Dermis microvascular lymphatic vessel endothelial cell (primary cell): Measurements from ENCODE around the gene GOLGA6L10. TPM values are rescaled to one million over a fixed set of nuclear protein-coding genes. Genes with fewer than 3 reads are reported as not detected.
"Not testable (repeated sequence)": the region's sequence is repeated elsewhere in the genome, so short reads cannot be mapped to it uniquely, and the experiment has no call there.

Source experiments
- DNase-seq, 2 donors: peaks; one replicate each; pipeline versions ENCODE4 v3.0.0 to v3.0.0-alpha.2; 2010; ENCODE audit warnings: low read depth in 2 of 2
- total RNA-seq: library from RNA; depleted of rRNA; stranded (reverse); fragments of >200 nt; gene quantifications from 2 replicates; pipeline ENCODE4 v1.2.1, GENCODE V29; 2014

The GOLGA6L10 gene
- total RNA-seq, 1 donor from 2014 or later: under 0.01 TPM

GRCh38 chr15:82342632-82343374, 6.5 kb downstream of the GOLGA6L10 start:
- DNase-seq: not testable (repeated sequence)

- DNase-seq: not testable (repeated sequence)
Measured at GRCh38 chr15:82338573-82338972, 10.7 kb downstream of the GOLGA6L10 start.

- DNase-seq: not testable (repeated sequence)
Measured at GRCh38 chr15:82338053-82338452, 11.2 kb downstream of the GOLGA6L10 start.

DNA sequence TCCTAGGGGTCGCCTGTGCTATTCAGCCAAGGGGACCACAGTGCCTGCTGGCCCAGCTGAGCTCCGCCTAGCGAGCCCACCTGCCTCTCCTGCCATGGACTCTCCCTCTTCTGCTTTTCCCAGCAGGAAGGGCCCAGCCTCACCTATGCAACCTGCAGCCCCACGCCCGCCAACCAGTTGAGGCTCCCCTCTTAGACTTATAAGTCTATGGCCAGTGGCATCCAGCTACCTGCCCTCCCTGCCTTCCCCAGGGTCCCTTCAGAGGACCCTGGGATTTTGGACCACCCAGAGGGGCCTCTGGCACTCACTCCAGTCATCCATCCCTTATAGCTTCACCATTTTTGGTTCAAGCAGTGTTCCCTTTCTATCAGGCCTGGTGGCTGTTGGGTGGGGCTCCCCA, 12.2 kb downstream of the GOLGA6L10 start:
- DNase-seq: not testable (repeated sequence)

DNA sequence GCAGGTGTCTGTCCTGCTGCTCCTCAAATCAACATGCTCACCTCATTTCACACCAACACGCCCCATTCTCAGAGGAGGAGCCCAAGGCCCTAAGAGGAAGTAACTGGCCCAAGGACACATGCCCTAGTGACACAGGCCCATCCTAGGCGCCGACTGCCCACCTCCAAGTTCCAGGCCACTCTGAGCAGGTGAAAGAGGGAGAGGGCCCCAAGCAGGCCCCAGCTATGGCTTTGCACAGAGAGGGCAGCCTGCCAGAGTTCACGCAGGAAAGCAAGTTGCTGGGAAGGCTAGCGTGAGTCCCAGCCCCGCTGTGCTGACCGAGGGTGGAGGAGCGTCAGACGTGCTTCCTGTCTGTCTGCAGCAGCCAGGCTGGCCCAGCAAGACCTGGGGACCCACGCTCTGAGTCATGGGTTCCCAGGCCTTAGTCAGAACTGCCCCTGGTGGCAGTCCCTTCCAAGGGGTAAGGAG, 13.1 kb downstream of the GOLGA6L10 start:
- peak in 1 of 2 donors; percentile 74 for DNase-seq

DNA sequence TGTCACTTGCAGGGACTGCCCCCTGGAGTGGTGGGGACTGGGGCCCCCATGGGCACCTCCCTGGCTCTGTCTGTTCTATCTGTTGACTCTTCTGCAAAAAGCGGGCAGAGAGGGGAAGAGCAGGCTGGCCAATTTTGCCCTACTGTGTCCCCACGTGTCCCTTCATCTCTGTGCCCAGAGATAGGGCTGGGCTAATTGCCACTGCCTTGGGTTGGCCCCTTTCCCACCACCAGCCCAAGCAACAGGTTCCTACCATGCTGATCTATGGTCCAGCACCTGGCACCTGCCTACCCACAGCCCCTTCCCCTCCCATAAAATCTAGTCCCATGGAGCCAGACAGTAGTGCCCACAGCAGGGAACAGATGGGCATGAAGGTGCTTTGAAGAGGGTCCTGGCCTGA, 14.3 kb downstream of the GOLGA6L10 start:
- not testable (repeated sequence) for DNase-seq

DNA sequence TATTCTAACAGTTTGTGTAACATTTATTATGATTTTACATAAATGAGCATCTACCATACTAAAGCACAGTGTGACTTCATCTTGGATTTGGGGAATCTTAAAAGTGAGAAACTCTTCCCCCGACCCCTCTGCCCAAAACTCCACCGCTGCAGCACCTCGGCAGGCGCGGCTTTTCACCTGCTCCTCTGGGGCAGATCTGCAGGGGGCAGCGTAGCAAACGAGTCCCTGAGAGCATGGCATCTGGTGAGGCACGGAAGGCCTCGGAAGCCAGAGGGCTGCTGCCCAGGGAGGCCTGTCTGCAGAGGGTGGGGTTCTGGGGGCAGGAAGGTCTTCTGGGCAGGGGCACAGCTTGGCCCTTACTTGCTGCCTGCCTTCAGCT, 14.7 kb downstream of the GOLGA6L10 start:
- DNase-seq: not testable (repeated sequence)

DNA sequence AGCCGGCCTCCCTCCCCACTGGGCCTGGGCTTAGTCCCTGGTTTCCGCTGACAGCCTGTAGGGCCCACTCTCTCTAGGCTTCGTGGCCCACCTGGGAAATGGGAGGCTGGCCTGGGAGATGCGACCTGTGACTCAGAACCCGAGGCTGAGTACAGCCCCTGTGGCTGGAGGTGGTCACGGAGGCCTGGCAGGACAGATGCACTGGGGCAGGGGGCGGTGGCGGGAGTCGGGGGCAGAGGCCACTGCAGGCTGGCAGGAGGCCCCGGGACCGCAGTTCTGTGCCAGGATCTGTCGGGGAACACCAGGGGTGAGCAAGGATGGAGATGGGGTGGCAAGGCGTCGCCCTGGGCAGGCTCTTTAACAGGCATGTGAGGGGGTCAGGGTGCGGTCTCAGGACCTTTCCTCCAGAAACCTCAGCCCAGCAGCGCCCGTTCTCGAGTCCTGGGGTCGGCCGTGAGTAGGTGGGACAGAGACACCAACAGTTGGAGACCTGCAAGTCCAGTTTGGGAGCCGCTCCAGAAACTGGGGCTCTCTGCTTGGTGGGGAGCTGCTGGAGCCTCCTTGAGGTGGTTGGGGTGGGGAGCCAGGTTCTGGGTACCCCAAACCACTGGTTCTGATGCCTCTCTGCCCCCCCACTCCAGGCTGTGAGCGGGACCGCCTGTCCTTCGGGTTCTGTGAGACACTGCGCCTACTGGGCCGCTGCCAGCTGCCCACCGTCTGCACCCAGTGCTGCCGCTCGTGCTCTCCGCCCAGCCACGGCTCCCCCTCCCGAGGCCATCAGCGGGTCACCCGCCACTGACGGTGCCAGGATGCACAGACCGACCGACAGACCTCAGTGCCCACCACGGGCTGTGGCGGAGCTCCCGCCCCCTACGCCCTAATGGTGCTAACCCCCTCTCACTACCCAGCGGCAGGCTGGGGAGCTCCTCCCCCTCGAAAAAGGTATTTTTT, 15.4 kb downstream of the GOLGA6L10 start:
- not testable (repeated sequence) for DNase-seq

DNA sequence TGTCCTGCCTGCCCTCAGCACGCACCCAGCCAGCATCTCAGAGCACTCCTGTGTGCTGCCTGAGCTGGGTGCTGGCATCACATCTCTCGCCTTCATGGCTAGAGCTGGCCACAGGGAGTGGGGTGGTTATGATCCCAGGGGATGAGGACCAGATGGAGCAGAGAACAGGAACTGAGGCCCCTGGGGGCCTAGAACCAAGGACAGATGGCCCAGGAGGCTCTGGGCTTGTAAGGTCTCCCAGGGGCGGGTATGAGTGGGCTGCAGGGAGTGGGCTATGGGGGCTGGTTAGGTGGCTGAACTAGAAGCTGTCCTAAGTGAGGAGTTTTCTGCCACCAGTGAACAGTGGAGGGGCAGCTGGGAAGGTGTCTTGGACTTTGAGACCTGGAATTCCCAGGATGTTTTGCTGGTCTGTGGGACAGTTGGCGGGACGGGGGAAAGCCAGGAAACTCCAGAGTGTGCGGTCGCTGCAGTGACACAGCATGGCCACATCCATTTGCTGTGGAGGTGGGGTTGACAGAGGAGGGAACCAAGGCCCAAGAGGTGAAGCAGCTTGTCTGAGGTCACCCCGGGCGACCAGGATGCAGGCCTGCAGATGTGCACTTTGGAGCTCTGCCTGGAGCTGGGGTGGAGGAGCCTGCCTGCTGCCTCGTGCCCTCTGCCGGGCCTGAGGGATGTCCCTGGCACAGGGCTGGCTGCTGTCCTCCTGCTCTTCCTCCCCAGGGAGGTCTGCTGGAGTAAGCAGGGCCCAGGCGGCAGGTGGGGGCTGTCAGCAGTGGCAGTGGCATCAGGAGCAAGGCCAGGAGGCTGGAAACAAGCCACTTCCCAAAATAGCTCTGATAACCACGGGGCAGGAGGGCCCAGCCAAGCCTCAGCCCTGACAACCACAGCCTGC, 16.3 kb downstream of the GOLGA6L10 start:
- DNase-seq: peak in 1 of 2 donors; percentile 22

DNA sequence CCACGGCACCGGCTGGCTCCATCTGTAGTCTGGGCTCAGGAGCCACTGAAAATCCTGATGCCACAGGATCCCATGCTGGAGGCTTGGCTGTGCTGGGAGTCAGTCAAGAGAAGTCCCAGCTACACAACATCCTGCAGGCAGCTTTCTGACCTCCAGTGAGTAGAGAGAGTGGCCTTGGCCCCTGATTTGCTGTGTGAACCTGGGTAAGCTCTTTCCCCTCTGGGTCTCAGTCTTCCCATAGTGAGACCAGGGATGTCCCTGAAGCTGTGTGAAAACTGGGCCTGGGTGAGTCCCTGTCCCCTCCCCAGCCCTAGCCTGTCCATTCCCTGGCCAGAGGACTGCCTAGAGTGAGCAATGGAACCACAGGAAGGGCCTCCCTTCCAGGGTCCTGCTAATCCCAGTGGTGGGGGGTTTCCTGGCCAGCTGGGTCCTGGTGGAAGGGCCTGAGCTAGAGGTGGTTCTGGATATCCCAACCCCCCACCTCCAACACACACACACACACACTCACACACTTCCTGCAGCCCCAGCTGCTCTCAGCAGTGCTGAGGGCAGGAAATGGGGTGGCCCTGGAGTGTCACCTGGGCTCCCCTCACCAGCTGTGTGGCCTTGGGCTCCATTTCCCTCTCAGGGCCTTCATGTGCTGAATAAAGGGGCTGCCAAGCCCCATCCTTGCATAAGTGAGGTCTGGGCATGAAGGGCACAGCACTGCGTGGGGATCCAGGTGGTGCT, 17.5 kb downstream of the GOLGA6L10 start:
- DNase-seq: not testable (repeated sequence)

- DNase-seq: not testable (repeated sequence)
Measured at GRCh38 chr15:82330921-82331320, 18.4 kb downstream of the GOLGA6L10 start.

DNA sequence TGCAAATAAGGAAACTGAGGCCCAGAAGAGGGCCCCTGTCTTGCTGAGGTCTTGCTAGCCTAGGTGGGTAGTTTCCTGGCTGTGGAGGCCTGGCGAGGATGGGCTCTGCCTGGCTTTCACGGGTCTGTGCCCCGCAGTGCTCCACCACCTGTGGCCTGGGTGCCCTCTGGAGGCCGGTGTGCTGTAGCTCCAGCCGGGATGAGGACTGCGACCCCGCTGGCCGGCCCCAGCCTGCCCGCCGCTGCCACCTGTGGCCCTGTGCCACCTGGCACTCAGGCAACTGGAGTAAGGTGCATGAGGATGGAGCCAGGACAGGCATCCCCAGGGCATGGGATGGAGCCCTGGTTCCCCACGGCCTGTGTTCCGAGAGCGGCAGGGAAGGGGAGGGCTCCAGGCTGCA, 20.2 kb downstream of the GOLGA6L10 start:
- not testable (repeated sequence) for DNase-seq

GRCh38 chr15:82327372-82327771, 21.9 kb downstream of the GOLGA6L10 start:
- DNase-seq: not testable (repeated sequence)

DNA sequence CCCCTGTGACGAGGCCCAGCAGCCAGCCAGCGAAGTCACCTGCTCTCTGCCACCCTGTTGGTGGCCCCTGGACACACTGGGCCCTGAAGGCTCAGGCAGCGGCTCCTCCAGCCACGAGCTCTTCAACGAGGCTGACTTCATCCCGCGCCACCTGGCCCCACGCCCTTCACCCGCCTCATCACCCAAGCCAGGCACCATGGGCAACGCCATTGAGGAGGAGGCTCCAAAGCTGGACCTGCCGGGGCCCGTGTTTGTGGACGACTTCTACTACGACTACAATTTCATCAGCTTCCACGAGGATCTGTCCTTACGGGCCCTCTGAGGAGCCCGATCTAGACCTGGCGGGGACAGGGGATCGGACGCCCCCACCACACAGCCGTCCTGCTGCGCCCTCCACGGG, 22.4 kb downstream of the GOLGA6L10 start:
- not testable (repeated sequence) for DNase-seq

- not testable (repeated sequence) for DNase-seq
Measured at GRCh38 chr15:82325646-82326045, 23.6 kb downstream of the GOLGA6L10 start.

DNA sequence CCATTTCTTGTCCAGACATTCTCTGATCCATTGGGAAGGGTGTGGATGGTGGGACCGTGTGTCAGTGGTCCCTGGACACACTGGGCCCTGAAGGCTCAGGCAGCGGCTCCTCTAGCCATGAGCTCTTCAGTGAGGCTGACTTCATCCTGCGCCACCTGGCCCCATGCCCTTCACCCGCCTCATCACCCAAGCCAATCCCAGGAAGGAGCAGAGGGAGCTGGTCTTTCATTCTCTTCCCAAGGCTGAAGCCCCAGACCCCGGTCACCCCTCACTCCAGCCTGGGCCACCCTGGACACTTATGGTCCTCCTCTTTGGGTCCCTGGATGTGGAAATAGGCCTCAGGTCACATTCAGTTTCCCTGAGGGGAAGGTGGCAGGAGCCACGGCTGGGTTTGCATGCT, 24.4 kb downstream of the GOLGA6L10 start:
- not testable (repeated sequence) for DNase-seq

GRCh38 chr15:82322488-82322887, 26.8 kb downstream of the GOLGA6L10 start:
- not testable (repeated sequence) for DNase-seq

DNA sequence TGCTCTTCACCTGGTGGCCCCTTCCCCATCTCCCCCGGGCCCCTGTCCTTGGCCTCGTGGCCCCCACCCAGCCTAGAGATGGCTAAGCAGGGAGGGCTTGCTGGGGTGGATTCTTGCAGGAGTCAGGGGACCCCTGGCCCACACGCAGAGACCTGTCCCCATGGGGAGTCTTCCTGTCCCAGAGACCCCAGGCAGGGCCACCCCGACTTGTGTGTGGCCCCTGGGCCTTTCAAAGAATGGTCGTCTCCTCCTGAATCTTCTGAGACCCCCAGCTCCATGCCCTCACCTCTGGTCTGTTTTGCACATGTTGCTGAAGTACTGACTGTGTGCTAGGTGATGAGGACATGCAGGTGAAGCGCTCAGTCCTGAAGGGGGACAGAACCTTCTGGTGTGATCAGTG, 28.4 kb downstream of the GOLGA6L10 start:
- DNase-seq: not testable (repeated sequence)

GRCh38 chr15:82319522-82320278, 29.6 kb downstream of the GOLGA6L10 start:
- DNase-seq: not testable (repeated sequence)

DNA sequence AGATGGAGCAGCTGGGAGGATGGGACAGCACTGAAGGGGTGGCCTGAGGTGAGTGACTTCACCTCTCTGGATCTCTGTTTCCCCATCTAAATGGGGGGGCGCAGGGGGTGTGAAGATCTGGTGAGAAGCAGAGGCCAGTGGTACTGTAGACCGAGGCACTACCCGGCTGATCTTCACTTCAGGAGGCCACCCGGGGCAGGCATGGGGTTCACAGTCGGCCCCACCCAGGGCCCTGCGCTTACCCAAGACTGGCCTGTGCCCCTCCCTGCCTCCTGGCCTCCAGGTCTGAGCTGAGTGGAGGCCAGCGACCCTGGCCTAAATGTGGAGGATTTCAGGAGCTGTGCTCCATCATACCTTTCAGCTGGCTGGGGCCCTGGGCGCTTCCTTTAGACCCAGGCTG, 31.0 kb downstream of the GOLGA6L10 start:
- not testable (repeated sequence) for DNase-seq
